ENCODE measurements around the gene USH1G. TPM values are rescaled to one million over a fixed set of nuclear protein-coding genes. Genes with fewer than 3 reads are reported as not detected.

USH1G gene
- total RNA-seq, 1 donor from 2014 or later: 0.14 TPM

GRCh38 chr17:74936470-74936799 lies 13.4 kb upstream of the USH1G start:
- H3K27ac Mint-ChIP-seq (ENCODE audit: unreplicated experiment): no peak overlapping the region
- H3K27me3 ChIP-seq (ENCODE audit: insufficient read depth, low read length): peaks cover 54% of the 10 kb centered on the region

GRCh38 chr17:74935585-74936469 lies 12.8 kb upstream of the USH1G start, which contains the start of gene OTOP3:
Gene OTOP3 (plus strand): TSS chr17:74935898. CDS start chr17:74935922, 24 bp downstream.
- Mint-ChIP-seq H3K27me3 (ENCODE audit: low read depth, unreplicated experiment) (peaks cover 80% of the 10 kb centered on the region), H3K4me3 (ENCODE audit: unreplicated experiment) (no peak within 1 kb of the TSS)

More at GRCh38 chr17:74936470-74936799, 13.4 kb upstream of the USH1G start:
- Histone ChIP-seq H4K20me1 (ENCODE audit: insufficient read depth, low read length) (no peaks in the 10 kb centered on the region), H3K4me3 (ENCODE audit: insufficient read depth, low read depth, low read length) (no peak overlapping the region), H3K4me2 (ENCODE audit: low read length) (no peak overlapping the region), H3K36me3 (ENCODE audit: insufficient read depth, low read length) (no peaks in the 10 kb centered on the region), H3K4me1 (ENCODE audit: insufficient read depth, low read length) (no peaks in the 10 kb centered on the region), H3K9me3 (ENCODE audit: insufficient read depth, low read depth, low read length) (no peaks in the 10 kb centered on the region), H3K9ac (ENCODE audit: low read length) (no peak overlapping the region), H3K27ac (ENCODE audit: low read depth, low read length) (no peak overlapping the region), H2AFZ (ENCODE audit: low read depth, low read length) (no peak overlapping the region), H3K79me2 (ENCODE audit: insufficient read depth, low read length) (no peaks in the 10 kb centered on the region)
- H3K4me1 Mint-ChIP-seq (ENCODE audit: low read depth, unreplicated experiment): no peaks in the 10 kb centered on the region
- peaks cover 5% of the 10 kb centered on the region for H3K9me3 Mint-ChIP-seq (ENCODE audit: unreplicated experiment)
- TF ChIP-seq CTCF (IDR thresholded peaks at IDR 0.05; ENCODE audit: insufficient read depth, low read depth, low read length): no peak
- no peak for TF ChIP-seq EZH2 (IDR thresholded peaks at IDR 0.05; ENCODE audit: insufficient read depth, low read length)
- FAIRE-seq (no peak), DNase-seq (ENCODE audit: low read depth) (no peak)
- H3K4me3 Mint-ChIP-seq (ENCODE audit: unreplicated experiment): no peak overlapping the region
- no peaks in the 10 kb centered on the region for H3K36me3 Mint-ChIP-seq (ENCODE audit: low read depth, unreplicated experiment)
- H3K27me3 Mint-ChIP-seq (ENCODE audit: low read depth, unreplicated experiment): peaks cover 77% of the 10 kb centered on the region

More at GRCh38 chr17:74935585-74936469, 12.8 kb upstream of the USH1G start, which contains the start of gene OTOP3:
- FAIRE-seq: no peak
- Histone ChIP-seq H3K4me1 (ENCODE audit: insufficient read depth, low read length) (no peaks in the 10 kb centered on the region), H3K4me2 (ENCODE audit: low read length) (no peak within 1 kb of the TSS), H3K9ac (ENCODE audit: low read length) (no peak within 1 kb of the TSS), H2AFZ (ENCODE audit: low read depth, low read length) (no peak within 1 kb of the TSS), H3K79me2 (ENCODE audit: insufficient read depth, low read length) (no peaks in the 10 kb centered on the region), H3K36me3 (ENCODE audit: insufficient read depth, low read length) (no peaks in the 10 kb centered on the region), H3K27me3 (ENCODE audit: insufficient read depth, low read length) (peaks cover 54% of the 10 kb centered on the region), H4K20me1 (ENCODE audit: insufficient read depth, low read length) (no peaks in the 10 kb centered on the region), H3K4me3 (ENCODE audit: insufficient read depth, low read depth, low read length) (no peak within 1 kb of the TSS), H3K27ac (ENCODE audit: low read depth, low read length) (no peak within 1 kb of the TSS), H3K9me3 (ENCODE audit: insufficient read depth, low read depth, low read length) (no peaks in the 10 kb centered on the region)
- H3K27ac Mint-ChIP-seq (ENCODE audit: unreplicated experiment): no peak within 1 kb of the TSS
- H3K4me1 Mint-ChIP-seq (ENCODE audit: low read depth, unreplicated experiment): no peaks in the 10 kb centered on the region
- no peaks in the 10 kb centered on the region for H3K36me3 Mint-ChIP-seq (ENCODE audit: low read depth, unreplicated experiment)
- no peak for TF ChIP-seq CTCF (IDR thresholded peaks at IDR 0.05; ENCODE audit: insufficient read depth, low read depth, low read length)
- peak; percentile 85 for TF ChIP-seq EZH2 (IDR thresholded peaks at IDR 0.05; ENCODE audit: insufficient read depth, low read length)
- DNase-seq (ENCODE audit: low read depth): no peak
- H3K9me3 Mint-ChIP-seq (ENCODE audit: unreplicated experiment): peaks cover 5% of the 10 kb centered on the region

Measured in astrocyte (in vitro differentiated cells and primary cell).